ENCODE results near the gene PFKFB3.
"Not testable (repeated sequence)": the region's sequence is repeated elsewhere in the genome, so short reads cannot be mapped to it uniquely, and the experiment has no call there.

Gene PFKFB3

GRCh38 chr10:6202098-6202683 is 541 bp upstream of the PFKFB3 start:
- DNase-seq (ENCODE audit: low read depth in 2 of 2) = no peak

- DNase-seq (ENCODE audit: low read depth in 2 of 2) = peak in 1 of 2 donors; percentile 56
These were observed 765 bp downstream of the PFKFB3 start for GRCh38 chr10:6203331-6204062.

- peak; percentile 45 to 71 for DNase-seq (ENCODE audit: low read depth in 2 of 2)
These were observed 1.3 kb downstream of the PFKFB3 start for GRCh38 chr10:6204063-6204340.

- no peak for DNase-seq (ENCODE audit: low read depth in 2 of 2)
These were observed 1.8 kb downstream of the PFKFB3 start for GRCh38 chr10:6204341-6205191.

- DNase-seq (ENCODE audit: low read depth in 2 of 2) = not testable (repeated sequence)
These were observed 3.8 kb downstream of the PFKFB3 start for GRCh38 chr10:6206486-6206885.

GRCh38 chr10:6207658-6208057 is 4.9 kb downstream of the PFKFB3 start:
- no peak for DNase-seq (ENCODE audit: low read depth in 2 of 2)

- DNase-seq (ENCODE audit: low read depth in 2 of 2) = no peak
These were observed 6.1 kb downstream of the PFKFB3 start for GRCh38 chr10:6208799-6209235.

GRCh38 chr10:6211341-6211670 is 8.6 kb downstream of the PFKFB3 start:
- DNase-seq (ENCODE audit: low read depth in 2 of 2) = no peak

GRCh38 chr10:6211671-6212635 is 9.2 kb downstream of the PFKFB3 start:
- DNase-seq (ENCODE audit: low read depth in 2 of 2) = no peak

GRCh38 chr10:6212806-6213205 is 10.1 kb downstream of the PFKFB3 start:
- DNase-seq (ENCODE audit: low read depth in 2 of 2) = no peak

GRCh38 chr10:6213257-6213905 is 10.6 kb downstream of the PFKFB3 start:
- DNase-seq (ENCODE audit: low read depth in 2 of 2) = no peak

- no peak for DNase-seq (ENCODE audit: low read depth in 2 of 2)
These were observed 11.2 kb downstream of the PFKFB3 start for GRCh38 chr10:6213908-6214307.

GRCh38 chr10:6214612-6215011 is 11.9 kb downstream of the PFKFB3 start:
- no peak for DNase-seq (ENCODE audit: low read depth in 2 of 2)

GRCh38 chr10:6215241-6215640 is 12.5 kb downstream of the PFKFB3 start:
- no peak for DNase-seq (ENCODE audit: low read depth in 2 of 2)

- no peak for DNase-seq (ENCODE audit: low read depth in 2 of 2)
These were observed 13.2 kb downstream of the PFKFB3 start for GRCh38 chr10:6215683-6216484.

- DNase-seq (ENCODE audit: low read depth in 2 of 2) = no peak
These were observed 14.2 kb downstream of the PFKFB3 start for GRCh38 chr10:6216916-6217315.

GRCh38 chr10:6217611-6218010 is 14.9 kb downstream of the PFKFB3 start:
- no peak for DNase-seq (ENCODE audit: low read depth in 2 of 2)

- DNase-seq (ENCODE audit: low read depth in 2 of 2) = no peak
These were observed 16.2 kb downstream of the PFKFB3 start for GRCh38 chr10:6218692-6219493.

- no peak for DNase-seq (ENCODE audit: low read depth in 2 of 2)
These were observed 16.7 kb downstream of the PFKFB3 start for GRCh38 chr10:6219494-6219836.
